ENCODE measurements around the gene YPEL2. TPM values are rescaled to one million over a fixed set of nuclear protein-coding genes. Genes with fewer than 3 reads are reported as not detected.

Gene YPEL2
- polyA plus RNA-seq, 2 of the 4 experiments (the other 2 are of a cell fraction): 5.4 to 8.2 TPM

GRCh38 chr17:59361386-59361785, 29.9 kb downstream of the YPEL2 start:
- no peak overlapping the region for H3K4me3 ChIP-seq
- no peak for FAIRE-seq
- H3K27ac ChIP-seq: peak overlapping the region in 1 of 2 experiments; percentile 12; a peak in 1 of 6 replicates
- no peaks in the 10 kb centered on the region for H3K9me3 ChIP-seq
- peaks cover 23% of the 10 kb centered on the region for H3K4me1 ChIP-seq
- ATAC-seq: peak in 1 of 2 experiments; percentile 45; a peak in 2 of 6 replicates
- peak in 1 of 2 experiments; percentile 25 for DNase-seq (ENCODE audit: low read depth in 1 of 2, low spot score in 1 of 2)
- H3K4me2 ChIP-seq: peak overlapping the region; percentile 19; the same call in 1 of the 3 replicates
- ChIA-PET CTCF (interaction anchor here (0.6 to 1.7 kb wide), 3 partner anchors 32 to 109 kb away, joined by 3 to 6 read pairs (median 4); no protein-coding TSS in a partner anchor), POLR2A (no interaction called here)
- WGBS (ENCODE audit: missing lambda C conversion rate): 41% methylated on average over 3 of the region's 3 CpGs
- TF ChIP-seq GATA3 (IDR thresholded peaks at IDR 0.05; ENCODE audit: borderline replicate concordance) (peak; percentile 22; the same call in 1 of the 2 replicates), MAZ (IDR thresholded peaks at IDR 0.05; ENCODE audit: borderline replicate concordance, low read depth, low read length) (no peak)

GRCh38 chr17:59361916-59362810, 30.7 kb downstream of the YPEL2 start:
- Histone ChIP-seq H3K4me3 (no peak overlapping the region), H3K9me3 (no peaks in the 10 kb centered on the region), H3K4me2 (peak overlapping the region; percentile 19; the same call in 1 of the 3 replicates), H3K27ac (peak overlapping the region in 1 of 2 experiments; percentile 12; a peak in 2 of 6 replicates), H3K4me1 (peaks cover 31% of the 10 kb centered on the region)
- DNase-seq (ENCODE audit: low read depth in 1 of 2, low spot score in 1 of 2) (no peak), ATAC-seq (no peak; a peak in 1 of 6 replicates), FAIRE-seq (no peak)
- ChIA-PET CTCF (interaction anchor here (0.5 to 1.7 kb wide), 5 partner anchors 14 to 146 kb away, joined by 3 to 6 read pairs (median 3); no protein-coding TSS in a partner anchor), POLR2A (no interaction called here)
- WGBS (ENCODE audit: missing lambda C conversion rate): 70% methylated on average over 7 of the region's 7 CpGs
- TF ChIP-seq NR3C1 (IDR thresholded peaks at IDR 0.05) (no peak), ZC3H11A (IDR thresholded peaks at IDR 0.05) (no peak), ELK1 (IDR thresholded peaks at IDR 0.05; ENCODE audit: low read depth, low read length) (no peak), FOSL2 (IDR thresholded peaks at IDR 0.05) (no peak), FOSL2 (CRISPR knock-in tag; IDR thresholded peaks at IDR 0.05) (no peak), NPAS2 (CRISPR knock-in tag; IDR thresholded peaks at IDR 0.05; ENCODE audit: borderline replicate concordance) (no peak), ZSCAN20 (CRISPR knock-in tag; IDR thresholded peaks at IDR 0.05) (no peak), PBX3 (IDR thresholded peaks at IDR 0.05) (no peak), NFE2L2 (conservative IDR thresholded peaks at IDR 0.05; ENCODE audit: low read length) (no peak), ZNF302 (CRISPR knock-in tag; IDR thresholded peaks at IDR 0.05) (no peak), HDAC2 (IDR thresholded peaks at IDR 0.05) (no peak), HOXB5 (CRISPR knock-in tag; IDR thresholded peaks at IDR 0.05) (no peak), TP53 (CRISPR knock-in tag; IDR thresholded peaks at IDR 0.05) (no peak)

GRCh38 chr17:59362811-59363205, 31.4 kb downstream of the YPEL2 start:
- CTCF ChIA-PET: interaction anchor here (0.5 to 1.7 kb wide), 6 partner anchors 14 to 146 kb away, joined by 3 to 6 read pairs (median 3); no protein-coding TSS in a partner anchor
- Histone ChIP-seq H3K4me3 (no peak overlapping the region), H3K9me3 (no peaks in the 10 kb centered on the region), H3K27ac (no peak overlapping the region), H3K4me2 (peak overlapping the region; percentile 19; the same call in 1 of the 3 replicates), H3K4me1 (peaks cover 37% of the 10 kb centered on the region)
- ATAC-seq (no peak), DNase-seq (ENCODE audit: low read depth in 1 of 2, low spot score in 1 of 2) (no peak), FAIRE-seq (no peak)
- POLR2A ChIA-PET: no interaction called here
- WGBS (ENCODE audit: missing lambda C conversion rate): 70% methylated on average over 2 of the region's 2 CpGs
- TF ChIP-seq ELK1 (IDR thresholded peaks at IDR 0.05; ENCODE audit: low read depth, low read length): no peak
- TF ChIP-seq TFCP2L1 (CRISPR knock-in tag; IDR thresholded peaks at IDR 0.05): no peak
- TF ChIP-seq HOXB13 (CRISPR knock-in tag; IDR thresholded peaks at IDR 0.05; ENCODE audit: low read depth): no peak
- no peak for TF ChIP-seq FOXS1 (CRISPR knock-in tag; IDR thresholded peaks at IDR 0.05)
- TF ChIP-seq CEBPB (IDR thresholded peaks at IDR 0.05): no peak
- no peak for TF ChIP-seq GATA3 (IDR thresholded peaks at IDR 0.05; ENCODE audit: borderline replicate concordance)
- no peak for TF ChIP-seq RCOR1 (IDR thresholded peaks at IDR 0.05; ENCODE audit: low read depth, low read length)

Measured in A549 (cell line).